Omental fat pad (tissue), 4 donors: ENCODE results near the gene CRYBA4. TPM values are rescaled to one million over a fixed set of nuclear protein-coding genes. Genes with fewer than 3 reads are reported as not detected.

Experiments used
- ATAC-seq: fragments of 150-250 bp; one replicate; pipeline ENCODE4 v1.9.1; 2016; ENCODE audit warnings: mild to moderate bottlenecking, moderate library complexity; ENCODE audit not compliant: low FRiP score
- DNase-seq: peaks from one replicate; pipeline ENCODE4 v3.0.0-alpha.2; 2019; ENCODE audit warnings: low spot score
- total RNA-seq, 4 donors: library from RNA; depleted of rRNA; stranded (reverse); fragments of >200 nt; gene quantifications; one replicate each; pipeline ENCODE4 v1.1.0, GENCODE V29; 2016
- TF ChIP-seq, protein P1 (sequence below), 3 donors: fragments of 450-650 bp; IDR thresholded peaks; one replicate each; pipeline ENCODE4 v1.5.1; 2016 to 2017; ENCODE audit warnings: antibody characterized with exemption in 3 of 3, mild to moderate bottlenecking in 3 of 3, moderate library complexity in 2 of 3

Gene CRYBA4
- total RNA-seq, 4 donors from 2014 or later: not detected

DNA sequence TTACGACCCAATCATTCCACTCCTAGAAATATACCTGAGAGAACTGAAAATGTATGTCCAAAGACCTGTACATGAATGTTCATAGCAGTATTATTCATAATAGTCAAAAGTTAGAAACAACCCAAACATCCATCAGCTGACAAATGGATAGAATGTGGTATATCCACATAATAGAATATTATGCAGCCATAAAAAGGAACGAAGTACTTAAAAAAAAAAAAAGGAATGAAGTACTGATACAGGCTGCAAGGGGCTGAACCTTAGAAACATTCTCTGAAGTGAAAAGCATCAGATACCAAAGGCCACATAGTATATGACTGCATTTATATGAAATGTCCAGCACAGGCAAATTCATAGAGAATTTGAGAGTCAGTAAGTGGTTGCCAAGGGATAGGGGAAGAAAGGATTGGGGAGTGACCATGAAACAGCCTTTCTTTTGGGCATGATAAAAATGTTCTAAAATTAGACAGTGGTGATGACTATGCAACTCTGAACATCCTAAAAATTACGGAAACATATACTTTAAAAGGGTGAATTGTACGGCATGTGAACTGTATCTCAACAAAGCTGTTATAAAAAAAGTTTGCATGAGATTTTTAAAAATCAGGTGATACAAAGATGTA, 33.7 kb upstream of the CRYBA4 start:
- no peak for ATAC-seq

DNA sequence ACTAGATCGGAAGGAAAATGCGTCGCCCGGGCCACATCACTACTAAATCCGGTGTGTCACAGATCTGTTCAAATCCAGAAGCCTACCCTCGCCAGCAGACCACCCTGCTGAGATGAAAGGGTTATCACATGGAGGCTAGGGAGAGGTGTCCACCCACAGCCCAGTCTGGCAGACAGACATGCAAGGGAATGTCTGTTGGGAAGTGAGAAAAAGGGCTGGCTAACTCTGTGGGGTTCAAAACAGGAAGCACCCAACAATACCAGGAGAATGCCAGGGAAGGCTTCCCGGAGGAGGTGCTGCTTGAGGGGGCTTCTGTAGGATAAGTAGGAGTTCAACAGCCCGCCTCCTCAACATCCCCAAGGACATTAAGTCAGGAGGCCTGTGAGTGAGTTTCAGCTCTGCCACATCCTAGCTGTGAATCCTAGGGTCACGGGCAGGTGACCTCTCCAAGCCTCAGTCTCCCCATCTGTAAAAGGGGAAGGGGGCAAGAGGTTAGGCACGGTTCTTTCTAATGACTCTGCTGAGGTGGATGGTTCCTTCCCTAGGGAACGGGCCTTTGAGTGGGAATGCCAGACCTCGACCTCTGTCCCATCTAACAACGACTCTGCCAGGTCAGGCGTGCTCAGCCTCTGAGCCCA, 32.9 kb upstream of the CRYBA4 start:
- TF ChIP-seq, protein P1, sequence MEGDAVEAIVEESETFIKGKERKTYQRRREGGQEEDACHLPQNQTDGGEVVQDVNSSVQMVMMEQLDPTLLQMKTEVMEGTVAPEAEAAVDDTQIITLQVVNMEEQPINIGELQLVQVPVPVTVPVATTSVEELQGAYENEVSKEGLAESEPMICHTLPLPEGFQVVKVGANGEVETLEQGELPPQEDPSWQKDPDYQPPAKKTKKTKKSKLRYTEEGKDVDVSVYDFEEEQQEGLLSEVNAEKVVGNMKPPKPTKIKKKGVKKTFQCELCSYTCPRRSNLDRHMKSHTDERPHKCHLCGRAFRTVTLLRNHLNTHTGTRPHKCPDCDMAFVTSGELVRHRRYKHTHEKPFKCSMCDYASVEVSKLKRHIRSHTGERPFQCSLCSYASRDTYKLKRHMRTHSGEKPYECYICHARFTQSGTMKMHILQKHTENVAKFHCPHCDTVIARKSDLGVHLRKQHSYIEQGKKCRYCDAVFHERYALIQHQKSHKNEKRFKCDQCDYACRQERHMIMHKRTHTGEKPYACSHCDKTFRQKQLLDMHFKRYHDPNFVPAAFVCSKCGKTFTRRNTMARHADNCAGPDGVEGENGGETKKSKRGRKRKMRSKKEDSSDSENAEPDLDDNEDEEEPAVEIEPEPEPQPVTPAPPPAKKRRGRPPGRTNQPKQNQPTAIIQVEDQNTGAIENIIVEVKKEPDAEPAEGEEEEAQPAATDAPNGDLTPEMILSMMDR (IDR thresholded peaks at IDR 0.05): no peak
- no peak for ATAC-seq
- no peak for DNase-seq

More for the DNA sequence above, 33.7 kb upstream of the CRYBA4 start:
- no peak for DNase-seq
- TF ChIP-seq, protein P1 (IDR thresholded peaks at IDR 0.05): no peak

DNA sequence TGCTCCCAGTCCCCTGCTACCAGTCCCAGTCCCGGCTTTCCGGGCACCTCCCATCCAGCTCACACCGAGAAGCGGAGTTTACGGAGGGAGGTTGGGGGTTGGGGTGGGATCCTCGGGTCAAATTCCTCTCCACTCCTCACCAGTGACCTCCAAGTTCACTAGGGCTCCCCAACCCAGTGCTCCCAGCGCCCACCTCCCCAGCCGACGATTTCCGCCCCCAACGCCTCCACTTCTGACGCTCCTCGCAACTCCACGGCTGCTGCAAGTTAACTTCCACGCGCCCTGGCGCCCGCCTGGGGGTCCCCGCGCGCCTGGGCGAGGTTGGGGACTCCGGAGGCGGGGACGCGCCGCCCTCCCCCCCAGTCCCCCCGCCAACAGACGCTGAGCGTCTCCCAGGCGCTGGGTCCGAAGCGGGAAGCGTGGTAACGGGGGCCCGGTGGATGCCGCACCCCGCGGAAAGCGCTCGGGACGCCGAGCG, 32.4 kb upstream of the CRYBA4 start:
- TF ChIP-seq, protein P1 (IDR thresholded peaks at IDR 0.05): no peak
- ATAC-seq (peak; percentile 20), DNase-seq (no peak)

DNA sequence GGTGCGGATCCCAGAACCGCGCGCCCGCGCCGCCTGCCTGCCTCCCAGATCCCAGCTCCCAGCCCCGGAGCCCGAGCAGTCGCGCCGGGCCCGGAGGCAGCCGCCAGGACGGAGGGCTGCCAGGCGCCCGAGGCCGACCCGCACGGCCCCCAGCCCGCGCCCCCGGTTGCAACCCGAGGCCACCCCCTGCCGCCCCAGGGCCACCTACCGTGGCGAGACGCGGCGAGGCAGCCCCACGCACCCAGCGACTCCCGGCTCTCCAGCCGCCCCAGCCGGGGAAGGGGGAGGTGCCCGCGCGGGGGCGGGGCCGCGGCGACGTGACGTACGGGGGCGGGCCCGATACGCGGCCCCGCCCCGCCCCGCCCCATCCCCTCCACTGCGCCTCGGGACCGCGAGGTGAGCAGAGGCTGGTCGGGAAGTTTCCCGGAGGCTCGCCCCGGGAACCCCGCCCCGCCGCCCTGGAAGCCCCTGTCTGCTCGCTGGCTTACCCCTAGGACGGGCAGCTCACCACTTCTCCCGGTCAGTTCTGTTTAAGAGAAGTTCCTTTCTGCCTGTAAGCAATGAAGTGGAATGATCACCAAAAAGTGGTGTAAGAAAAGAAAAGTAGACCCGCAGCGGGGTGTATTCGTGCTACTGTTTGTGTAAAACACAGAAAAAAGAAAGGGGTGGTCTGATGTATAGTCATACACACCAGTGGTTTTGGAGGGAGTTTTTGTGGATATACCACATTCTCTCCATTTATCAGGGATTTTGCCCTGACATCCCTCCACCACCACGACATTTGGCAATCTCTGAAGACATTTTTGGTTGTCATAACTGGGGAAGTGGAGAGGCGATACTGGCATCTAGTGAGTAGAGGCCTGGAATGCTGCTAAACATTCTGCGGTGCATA, 31.7 kb upstream of the CRYBA4 start, which contains the start of gene TPST2:
TSS of gene TPST2 (minus strand) at position 288 of the 892 bp plus-strand sequence. CDS start 48,502 bp downstream, outside the sequence.
- ATAC-seq (peak; percentile 88), DNase-seq (peak; percentile 45)
- TF ChIP-seq, protein P1 (IDR thresholded peaks at IDR 0.05): no peak

DNA sequence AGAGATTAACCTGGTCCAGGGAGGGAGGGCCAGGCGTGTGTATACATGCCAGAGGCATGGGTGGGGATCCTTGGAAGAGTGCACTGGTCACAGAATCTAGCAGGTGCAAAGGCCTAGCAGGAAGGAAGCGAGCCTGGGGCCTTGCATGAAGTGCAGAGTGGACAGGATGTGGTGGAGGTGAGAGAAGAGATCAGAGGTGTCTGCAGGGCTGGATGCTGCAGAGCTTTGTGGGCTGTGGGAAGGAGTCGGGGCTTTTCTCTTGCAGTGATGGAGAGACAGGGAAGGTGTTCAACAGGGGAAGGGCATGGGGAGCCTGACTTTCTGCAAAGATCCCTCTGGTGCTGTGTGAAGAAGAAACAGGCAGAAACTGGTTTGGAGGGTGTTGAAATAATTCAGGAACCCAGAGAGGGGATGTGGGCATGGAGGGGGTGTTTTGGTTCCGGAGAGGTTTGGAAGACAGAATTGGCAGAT, 29.3 kb upstream of the CRYBA4 start:
- ATAC-seq (no peak), DNase-seq (no peak)
- TF ChIP-seq, protein P1 (IDR thresholded peaks at IDR 0.05): no peak

DNA sequence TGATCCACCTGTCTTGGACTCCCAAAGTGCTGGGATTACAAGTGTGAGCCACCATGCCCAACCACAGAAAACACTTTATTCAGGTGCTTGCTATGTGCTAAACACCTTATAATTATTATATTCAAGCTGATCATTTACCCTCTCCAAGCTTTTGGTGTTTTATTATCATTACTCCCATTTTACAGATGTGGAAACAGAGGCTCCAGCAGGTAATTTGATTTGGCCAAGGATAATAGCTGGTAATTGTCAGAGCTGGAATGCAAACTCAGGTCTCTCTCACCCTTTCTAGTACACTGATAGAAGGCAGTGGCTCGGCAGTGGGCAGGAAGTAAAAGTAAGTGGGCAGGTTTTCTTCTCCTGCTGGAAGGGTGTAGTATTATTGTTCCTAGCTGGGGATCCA, 28.0 kb upstream of the CRYBA4 start:
- ATAC-seq: no peak
- DNase-seq: no peak
- TF ChIP-seq, protein P1 (IDR thresholded peaks at IDR 0.05): no peak
